SK-N-MC (cell line): ENCODE data around the gene IRF5.

Source experiments
- EZH2 ChIP-seq: fragments of 200-600 bp; sonication (generic); IDR thresholded peaks from one replicate; pipeline ENCODE4 v1.6.1; 2017; ENCODE audit warnings: antibody characterized with exemption
- FOXP2 ChIP-seq: optimal IDR thresholded peaks from 2 replicates; pipeline ENCODE3; 2011; ENCODE audit warnings: mild to moderate bottlenecking, moderate library complexity; ENCODE audit not compliant: insufficient read depth; ENCODE audit errors: extremely low read length, control extremely low read depth
- POLR2AphosphoS5 ChIP-seq: IDR thresholded peaks from 2 replicates; pipeline ENCODE4 v1.6.1; 2012; ENCODE audit warnings: mild to moderate bottlenecking, low read depth, low read length, borderline replicate concordance

DNA sequence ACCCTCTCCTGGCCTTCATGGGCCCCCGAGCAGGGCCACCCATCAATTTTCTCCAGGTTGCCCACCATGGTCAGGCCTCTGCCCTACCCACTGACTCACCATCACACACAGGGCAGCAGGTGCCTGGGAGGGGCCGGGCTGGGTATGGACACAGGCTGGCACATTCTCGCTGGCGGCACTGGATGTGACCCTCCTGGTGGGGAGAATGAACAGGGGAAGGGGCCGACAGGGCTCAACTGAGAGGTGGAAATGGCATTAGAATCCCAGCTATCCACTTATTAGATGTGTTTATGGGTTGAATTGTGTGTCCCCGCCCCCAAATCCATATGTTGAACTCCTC lies 43.7 kb upstream of the IRF5 start:
- TF ChIP-seq EZH2 (no peak), POLR2AphosphoS5 (no peak), FOXP2 (no peak)
